Measurements from ENCODE around the gene NKX3-2. TPM values are rescaled to one million over a fixed set of nuclear protein-coding genes. Genes with fewer than 3 reads are reported as not detected.

Gene NKX3-2
- total and polyA plus RNA-seq, 2 of the 8 experiments (the other 6 are each of a cell fraction or from before 2014, with no cell fraction given) = 0.13 TPM; not detected in 1

GRCh38 chr4:13528821-13529127 is 15.5 kb downstream of the NKX3-2 start:
- Histone ChIP-seq H3K56ac (replicated peaks; ENCODE audit: insufficient read length, low read depth, low read length) (no peak overlapping the region), H3K27ac (ENCODE audit: low read depth, low read length) (no peak overlapping the region), H4K20me1 (replicated peaks in 1 of 2; ENCODE audit: control insufficient read depth in 1 of 2, insufficient read depth in 2 of 2, low read length in 2 of 2) (peaks cover 9 to 15% of the 10 kb centered on the region in 2 experiments), H3K23me2 (ENCODE audit: low read depth, low read length) (peaks cover 4% of the 10 kb centered on the region), H3K4me2 (ENCODE audit: insufficient read depth in 1 of 2, low read depth in 2 of 2, low read length in 2 of 2) (peak overlapping the region; percentile 50 to 78), H3K27me3 (replicated peaks in 1 of 4; ENCODE audit: control insufficient read depth in 3 of 4, extremely low read depth in 1 of 4, insufficient read depth in 3 of 4, low read length in 3 of 4) (peaks cover 90 to 100% (median 98%) of the 10 kb centered on the region in 4 experiments), H3K4ac (replicated peaks; ENCODE audit: insufficient read length, low read depth, low read length) (no peak overlapping the region), H2BK120ac (replicated peaks; ENCODE audit: low read depth, low read length) (peak overlapping the region; percentile 36), H3K23ac (ENCODE audit: insufficient read length) (no peak overlapping the region), H3K4me3 (ENCODE audit: extremely low read depth in 1 of 4, insufficient read depth in 2 of 4, low read depth in 3 of 4, low read length in 4 of 4) (peak overlapping the region in 1 of 4 experiments; percentile 39; a peak in 3 of 8 replicates), H2BK5ac (ENCODE audit: low read depth, low read length) (no peak overlapping the region), H2BK12ac (ENCODE audit: low read depth, low read length) (peak overlapping the region; percentile 94), H2AK5ac (ENCODE audit: low read depth, low read length) (no peak overlapping the region), H2BK15ac (ENCODE audit: low read length) (no peak overlapping the region), H4K5ac (ENCODE audit: insufficient read length, low read depth, low read length) (no peak overlapping the region), H2BK20ac (ENCODE audit: low read length) (0 out of 2 replicates have a peak overlapping the region, but pooled peaks have one; percentile 55), H3K18ac (ENCODE audit: extremely low read depth, low read length) (no peak overlapping the region), H3K36me3 (ENCODE audit: control insufficient read depth in 2 of 4, insufficient read depth in 4 of 4, low read length in 3 of 4) (peaks cover 0 to 8% (median 2%) of the 10 kb centered on the region in 4 experiments; a peak in 2 of 8 replicates), H3K9ac (replicated peaks in 1 of 4; ENCODE audit: extremely low read depth in 1 of 4, low read depth in 3 of 4, low read length in 3 of 4) (no peak overlapping the region), H3K14ac (ENCODE audit: insufficient read length) (no peak overlapping the region), H2AFZ (ENCODE audit: low read length) (no peak overlapping the region), H4K8ac (ENCODE audit: extremely low read depth, insufficient read depth, low read length) (no peak overlapping the region), H3K4me1 (replicated peaks in 1 of 4; ENCODE audit: control insufficient read depth in 3 of 4, insufficient read depth in 4 of 4, low read length in 3 of 4) (peaks cover 13 to 48% (median 25%) of the 10 kb centered on the region in 4 experiments), H3K9me3 (ENCODE audit: insufficient read depth in 2 of 2, low read depth in 1 of 2, low read length in 1 of 2) (peaks cover 8 to 12% of the 10 kb centered on the region in 2 experiments), H4K91ac (replicated peaks; ENCODE audit: insufficient read length, low read length) (no peak overlapping the region), H3K79me2 (ENCODE audit: control insufficient read depth in 1 of 2, insufficient read depth in 2 of 2, low read length in 2 of 2) (no peaks in the 10 kb centered on the region), H3K79me1 (ENCODE audit: low read depth, low read length) (no peaks in the 10 kb centered on the region)
- CTCF ChIA-PET (ENCODE audit: partially characterized antibody) = interaction anchor here (2.0 to 13.6 kb wide), 2 partner anchors 8 to 13 kb away, joined by 9 to 132 read pairs; partner anchors contain the start of gene NKX3-2
- 5% methylated on average over 5 of the region's 5 CpGs; no CpG with 5 or more reads in 1 of the 2 experiments for WGBS, 2 experiments (ENCODE audit: extremely low coverage in 1 of 2, insufficient coverage in 1 of 2, insufficient read length in 1 of 2, insufficient replicate concordance in 2 of 2, low coverage in 1 of 2, low lambda C conversion rate in 2 of 2, missing lambda C conversion rate in 1 of 2)
- FAIRE-seq (no peak), DNase-seq (ENCODE audit: low read depth in 1 of 2, low spot score in 2 of 2) (no peak)
- no peak for TF ChIP-seq RBBP5 (IDR thresholded peaks at IDR 0.05; ENCODE audit: borderline replicate concordance, low read depth, low read length)
- TF ChIP-seq EZH2 (IDR thresholded peaks at IDR 0.05; ENCODE audit: low read depth, low read length, severe bottlenecking) = no peak
- no peak for TF ChIP-seq CBX8 (IDR thresholded peaks at IDR 0.05; ENCODE audit: borderline replicate concordance, low read depth, low read length)
- TF ChIP-seq TCF12 (IDR thresholded peaks at IDR 0.05; ENCODE audit: low read depth, low read length) = no peak
- no peak for TF ChIP-seq FOSL1 (IDR thresholded peaks at IDR 0.05; ENCODE audit: insufficient read depth, low read depth, low read length)
- TF ChIP-seq RXRA (IDR thresholded peaks at IDR 0.05; ENCODE audit: insufficient read depth, low read depth, low read length) = no peak
- no peak for TF ChIP-seq TAF7 (optimal IDR thresholded peaks at IDR 0.05; ENCODE audit: borderline replicate concordance, low read depth, low read length)
- no peak for TF ChIP-seq EP300 (IDR thresholded peaks at IDR 0.05; ENCODE audit: borderline replicate concordance in 1 of 2, low read depth in 2 of 2, low read length in 2 of 2)
- no peak for TF ChIP-seq SP1 (IDR thresholded peaks at IDR 0.05; ENCODE audit: low read depth, low read length)
- TF ChIP-seq POU5F1 (IDR thresholded peaks at IDR 0.05; ENCODE audit: low read depth, low read length) = no peak
- TF ChIP-seq SIRT6 (IDR thresholded peaks at IDR 0.05; ENCODE audit: low read length) = no peak
- no peak for TF ChIP-seq ATF3 (IDR thresholded peaks at IDR 0.05; ENCODE audit: insufficient read depth, low read depth, low read length)
- no peak for TF ChIP-seq TAF1 (IDR thresholded peaks at IDR 0.05; ENCODE audit: low read depth, low read length)
- POLR2A ChIA-PET (ENCODE audit: partially characterized antibody) = interaction anchor here (4.2 to 5.6 kb wide), 2 partner anchors 13 to 14 kb away, joined by 24 to 37 read pairs; partner anchors contain the start of gene NKX3-2

All from H1 (cell line).